GM12872 (cell line): ENCODE results near the gene ZNF3.

Experiments
- CTCF ChIP-seq: IDR thresholded peaks from 3 replicates; pipeline ENCODE4 v1.5.1; 2011; ENCODE audit warnings: low read depth, mild to moderate bottlenecking, low read length, moderate library complexity; ENCODE audit not compliant: insufficient read depth

ZNF3 gene

GRCh38 chr7:100069991-100070390 lies 11.5 kb downstream of the ZNF3 start:
- TF ChIP-seq CTCF: no peak

- TF ChIP-seq CTCF: no peak
Observed at GRCh38 chr7:100066953-100067352, 14.6 kb downstream of the ZNF3 start.

DNA sequence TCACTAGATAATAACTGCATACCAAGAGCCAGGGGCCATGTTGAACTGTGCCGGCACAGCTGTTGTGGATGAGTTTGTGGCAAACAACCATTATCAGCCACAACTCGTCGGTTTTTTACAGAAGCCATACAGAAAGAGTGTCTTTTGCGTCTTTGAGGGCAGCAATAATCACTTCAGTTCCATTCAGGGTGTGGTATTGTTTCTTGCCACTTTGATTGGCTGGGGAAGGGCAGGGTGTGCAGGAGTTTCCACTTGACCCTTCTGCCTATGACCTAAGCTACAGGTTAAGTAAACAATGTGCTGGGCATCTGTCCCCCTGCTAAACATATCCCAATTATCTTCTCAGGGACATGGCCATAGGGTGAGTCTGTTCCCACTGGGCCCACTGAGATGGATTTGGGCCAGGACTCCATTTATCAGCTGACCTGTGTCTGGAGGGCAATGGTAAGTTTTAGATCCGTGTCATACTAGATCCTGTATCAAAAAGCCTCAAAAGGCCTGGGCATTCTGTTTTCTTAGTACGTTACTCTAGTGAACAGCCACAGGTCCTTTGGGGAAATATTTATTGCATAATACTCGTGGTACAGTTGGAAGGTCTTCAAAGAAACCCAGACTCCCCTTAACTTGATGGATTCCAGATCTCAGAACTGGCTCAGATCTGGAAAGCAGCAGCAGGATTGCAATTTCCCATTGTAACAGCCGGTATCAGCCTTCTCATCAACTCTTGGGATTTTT lies 15.9 kb downstream of the ZNF3 start:
- no peak for TF ChIP-seq CTCF

- no peak for TF ChIP-seq CTCF
Observed at GRCh38 chr7:100064162-100064561, 17.4 kb downstream of the ZNF3 start.

GRCh38 chr7:100063376-100063775 lies 18.1 kb downstream of the ZNF3 start:
- no peak for TF ChIP-seq CTCF

- no peak for TF ChIP-seq CTCF
Observed at GRCh38 chr7:100061518-100062193, 19.9 kb downstream of the ZNF3 start.

DNA sequence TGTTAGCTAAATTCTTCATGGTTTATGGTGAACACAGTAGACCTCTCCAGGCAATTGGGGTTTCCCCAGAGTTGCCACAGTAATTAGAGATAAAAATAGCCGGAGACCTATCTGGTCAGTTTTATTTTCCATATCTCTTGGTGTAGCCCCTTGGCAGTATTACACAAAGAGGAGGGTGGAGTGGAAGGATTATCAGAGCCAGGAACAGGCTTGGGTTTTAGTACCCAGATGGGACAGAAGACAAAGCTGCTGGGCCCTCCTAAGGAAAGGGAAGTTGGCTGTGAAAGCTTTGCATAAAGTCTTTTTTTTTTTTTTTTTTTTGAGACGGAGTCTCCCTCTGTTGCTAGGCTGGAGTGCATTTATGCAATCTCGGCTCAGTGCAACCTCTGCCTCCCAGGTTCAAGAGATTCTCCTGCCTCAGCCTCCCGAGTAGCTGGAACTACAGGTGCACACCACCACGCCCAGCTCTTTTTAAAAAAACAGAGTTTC lies 22.2 kb downstream of the ZNF3 start:
- TF ChIP-seq CTCF: no peak
